ENCODE data around the gene ACVRL1.

Gene ACVRL1

DNA sequence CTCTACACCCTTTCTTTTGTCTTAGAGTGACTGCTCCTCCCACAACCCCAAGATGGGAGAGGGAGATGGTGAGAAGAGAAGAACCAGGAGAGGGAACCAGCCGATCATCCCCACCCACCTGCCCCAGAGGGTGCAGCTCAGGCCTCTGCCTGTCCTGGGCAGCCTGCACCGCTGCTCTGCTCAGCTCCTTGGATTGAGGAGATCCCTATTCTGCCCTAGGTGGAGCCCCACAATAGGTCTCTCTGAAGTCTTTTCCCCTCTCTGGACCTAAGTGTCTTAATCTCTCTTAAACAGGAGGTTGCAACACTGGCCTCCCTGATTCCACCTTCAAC is 17.2 kb upstream of the ACVRL1 start:
- Histone ChIP-seq H3K36me3 (ENCODE audit: control insufficient read depth, insufficient read depth, low read length, severe bottlenecking) (no peaks in the 10 kb centered on the region), H3K4me1 (ENCODE audit: control insufficient read depth, insufficient read depth, low read length) (peaks cover 13% of the 10 kb centered on the region), H3K9me3 (ENCODE audit: control insufficient read depth, low read length) (no peaks in the 10 kb centered on the region), H3K9ac (ENCODE audit: low read length) (no peak overlapping the region), H3K4me3 (ENCODE audit: low read length) (no peak overlapping the region), H3K27me3 (replicated peaks; ENCODE audit: control insufficient read depth, insufficient read depth, low read length) (no peaks in the 10 kb centered on the region)
- no peak for DNase-seq (ENCODE audit: low read depth)

DNA sequence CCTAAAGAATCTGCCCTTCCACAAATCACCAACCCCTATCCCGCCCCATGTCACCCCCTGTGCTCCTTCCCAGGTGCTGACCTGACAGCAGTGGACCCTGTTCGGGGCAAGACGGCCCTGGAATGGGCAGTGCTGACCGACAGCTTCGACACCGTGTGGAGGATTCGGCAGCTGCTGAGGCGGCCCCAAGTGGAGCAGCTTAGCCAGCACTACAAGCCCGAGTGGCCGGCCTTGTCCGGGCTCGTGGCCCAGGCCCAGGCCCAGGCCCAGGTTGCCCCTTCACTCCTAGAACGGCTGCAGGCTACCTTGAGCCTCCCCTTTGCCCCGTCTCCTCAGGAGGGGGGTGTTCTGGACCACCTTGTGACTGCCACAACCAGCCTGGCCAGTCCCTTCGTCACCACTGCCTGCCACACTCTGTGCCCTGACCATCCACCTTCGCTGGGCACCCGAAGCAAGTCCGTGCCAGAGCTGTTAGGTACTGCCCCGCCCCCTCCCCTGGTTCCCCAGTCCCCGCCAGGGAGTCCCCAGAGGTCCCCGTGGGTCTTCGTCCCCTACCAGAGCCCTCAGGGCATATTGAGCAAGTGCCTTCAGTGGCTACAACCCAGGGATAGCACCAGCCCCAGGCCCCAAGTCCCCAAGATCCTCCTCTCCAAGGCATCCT is 16.7 kb upstream of the ACVRL1 start:
- no peak for DNase-seq (ENCODE audit: low read depth)
- no peak overlapping the region for H3K9ac ChIP-seq (ENCODE audit: low read length)
- peaks cover 18% of the 10 kb centered on the region for H3K4me1 ChIP-seq (ENCODE audit: control insufficient read depth, insufficient read depth, low read length)
- no peaks in the 10 kb centered on the region for H3K36me3 ChIP-seq (ENCODE audit: control insufficient read depth, insufficient read depth, low read length, severe bottlenecking)
- no peaks in the 10 kb centered on the region for H3K27me3 ChIP-seq (replicated peaks; ENCODE audit: control insufficient read depth, insufficient read depth, low read length)
- no peaks in the 10 kb centered on the region for H3K9me3 ChIP-seq (ENCODE audit: control insufficient read depth, low read length)
- no peak overlapping the region for H3K4me3 ChIP-seq (ENCODE audit: low read length)

DNA sequence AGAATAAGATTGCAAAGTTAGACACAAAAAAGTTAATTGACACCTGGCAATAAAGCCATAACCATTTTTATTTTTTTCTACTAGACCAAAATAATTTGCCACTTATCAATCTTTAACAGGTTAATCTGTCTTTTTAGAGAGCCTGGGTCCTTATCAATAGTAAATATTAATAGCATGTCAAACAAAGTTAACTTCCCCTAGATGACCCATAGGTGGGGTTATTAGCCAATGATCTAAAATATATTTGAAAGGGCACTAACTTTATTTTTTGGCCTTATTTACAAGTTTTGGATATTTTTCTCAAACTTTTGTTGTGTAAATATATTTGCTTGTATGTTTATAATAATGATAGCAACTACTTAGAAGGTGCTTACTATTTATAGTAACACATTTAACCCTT is 15.5 kb upstream of the ACVRL1 start:
- Histone ChIP-seq H3K36me3 (ENCODE audit: control insufficient read depth, insufficient read depth, low read length, severe bottlenecking) (no peaks in the 10 kb centered on the region), H3K9ac (ENCODE audit: low read length) (peak overlapping the region; percentile 53), H3K9me3 (ENCODE audit: control insufficient read depth, low read length) (no peaks in the 10 kb centered on the region), H3K4me3 (ENCODE audit: low read length) (no peak overlapping the region), H3K4me1 (ENCODE audit: control insufficient read depth, insufficient read depth, low read length) (peaks cover 14% of the 10 kb centered on the region), H3K27me3 (replicated peaks; ENCODE audit: control insufficient read depth, insufficient read depth, low read length) (no peaks in the 10 kb centered on the region)
- peak; percentile 25 for DNase-seq (ENCODE audit: low read depth)

DNA sequence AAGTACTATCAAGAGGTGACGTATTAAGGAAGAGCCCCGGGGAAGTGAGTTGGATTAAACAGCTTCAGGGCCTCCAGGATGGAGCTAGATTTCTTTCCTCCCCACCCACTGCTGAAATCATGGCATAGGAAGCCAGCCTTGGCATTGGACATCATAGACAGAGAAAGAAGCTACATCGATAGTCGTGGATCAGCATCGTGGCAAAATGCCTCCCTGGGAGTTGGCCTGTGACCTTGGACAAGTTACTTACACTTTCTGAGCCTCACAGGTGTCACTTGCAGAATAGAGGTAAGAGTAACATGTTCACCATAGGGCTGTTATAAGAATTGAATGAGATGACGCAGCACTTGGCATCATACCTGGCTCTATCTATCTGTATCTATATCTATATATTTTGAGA is 13.5 kb upstream of the ACVRL1 start:
- no peak for DNase-seq (ENCODE audit: low read depth)
- H3K27me3 ChIP-seq (replicated peaks; ENCODE audit: control insufficient read depth, insufficient read depth, low read length): no peaks in the 10 kb centered on the region
- H3K9ac ChIP-seq (ENCODE audit: low read length): no peak overlapping the region
- H3K4me1 ChIP-seq (ENCODE audit: control insufficient read depth, insufficient read depth, low read length): peaks cover 23% of the 10 kb centered on the region
- H3K4me3 ChIP-seq (ENCODE audit: low read length): no peak overlapping the region
- H3K9me3 ChIP-seq (ENCODE audit: control insufficient read depth, low read length): no peaks in the 10 kb centered on the region
- no peaks in the 10 kb centered on the region for H3K36me3 ChIP-seq (ENCODE audit: control insufficient read depth, insufficient read depth, low read length, severe bottlenecking)

DNA sequence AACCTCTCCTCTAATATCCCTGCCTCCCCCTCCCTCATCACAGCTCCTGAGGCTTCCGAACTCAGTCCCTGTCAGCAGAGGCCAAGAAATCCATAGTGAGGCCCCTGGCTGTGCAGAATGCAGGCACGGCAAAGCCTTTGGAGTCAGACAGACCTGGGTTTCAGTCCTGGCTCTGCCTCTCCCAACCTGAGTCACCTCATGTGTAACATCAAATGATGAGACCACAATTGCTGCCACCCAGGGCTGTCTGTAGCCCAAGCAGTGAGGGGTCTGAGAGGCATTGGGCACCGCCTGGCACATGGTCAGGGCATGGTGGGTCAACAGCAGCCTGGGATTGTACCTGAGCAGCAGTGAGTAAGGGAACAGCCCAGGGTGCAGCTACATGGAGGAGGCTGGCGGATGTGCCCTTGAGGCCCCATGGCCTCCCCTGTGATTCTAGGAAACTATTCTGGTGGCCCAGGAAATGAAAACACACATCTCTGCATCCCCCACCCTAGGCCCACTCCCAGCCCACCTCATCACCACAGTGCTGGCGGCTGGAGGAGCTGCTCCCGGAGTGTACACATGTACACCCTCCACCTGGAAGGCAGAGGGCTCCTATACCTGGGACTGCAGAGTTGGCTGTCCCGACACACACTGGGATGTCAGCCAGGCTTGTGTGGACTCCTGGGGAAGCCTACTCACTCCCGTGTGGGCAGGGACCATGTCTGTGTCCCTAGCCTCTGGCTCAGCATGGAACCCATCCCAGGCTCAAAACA is 11.7 kb upstream of the ACVRL1 start:
- Histone ChIP-seq H3K27me3 (replicated peaks; ENCODE audit: control insufficient read depth, insufficient read depth, low read length) (no peaks in the 10 kb centered on the region), H3K4me1 (ENCODE audit: control insufficient read depth, insufficient read depth, low read length) (peaks cover 23% of the 10 kb centered on the region), H3K9ac (ENCODE audit: low read length) (peak overlapping the region; percentile 68), H3K36me3 (ENCODE audit: control insufficient read depth, insufficient read depth, low read length, severe bottlenecking) (no peaks in the 10 kb centered on the region), H3K9me3 (ENCODE audit: control insufficient read depth, low read length) (no peaks in the 10 kb centered on the region), H3K4me3 (ENCODE audit: low read length) (no peak overlapping the region)
- no peak for DNase-seq (ENCODE audit: low read depth)

DNA sequence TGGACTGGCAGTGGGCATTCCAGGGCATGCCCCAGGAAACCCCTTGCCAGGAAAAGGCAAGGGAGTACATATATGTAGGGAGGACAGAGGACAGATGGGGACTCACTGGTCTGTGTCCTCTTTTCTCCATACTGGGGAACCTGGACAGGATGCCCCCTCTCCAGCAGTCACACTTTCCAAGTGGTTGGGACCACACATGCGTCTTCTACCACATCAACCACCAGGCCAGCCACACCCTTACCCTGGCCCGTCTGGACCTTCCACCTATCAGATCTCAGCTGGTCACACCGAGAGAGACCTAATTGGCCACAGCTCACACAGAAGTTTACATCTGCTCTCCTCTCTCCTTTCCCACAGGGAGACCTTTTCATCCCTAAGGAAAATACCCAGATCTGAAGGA is 11.1 kb upstream of the ACVRL1 start:
- Histone ChIP-seq H3K4me3 (ENCODE audit: low read length) (no peak overlapping the region), H3K9ac (ENCODE audit: low read length) (peak overlapping the region; percentile 1), H3K9me3 (ENCODE audit: control insufficient read depth, low read length) (no peaks in the 10 kb centered on the region), H3K36me3 (ENCODE audit: control insufficient read depth, insufficient read depth, low read length, severe bottlenecking) (no peaks in the 10 kb centered on the region), H3K4me1 (ENCODE audit: control insufficient read depth, insufficient read depth, low read length) (peaks cover 23% of the 10 kb centered on the region), H3K27me3 (replicated peaks; ENCODE audit: control insufficient read depth, insufficient read depth, low read length) (no peaks in the 10 kb centered on the region)
- no peak for DNase-seq (ENCODE audit: low read depth)

DNA sequence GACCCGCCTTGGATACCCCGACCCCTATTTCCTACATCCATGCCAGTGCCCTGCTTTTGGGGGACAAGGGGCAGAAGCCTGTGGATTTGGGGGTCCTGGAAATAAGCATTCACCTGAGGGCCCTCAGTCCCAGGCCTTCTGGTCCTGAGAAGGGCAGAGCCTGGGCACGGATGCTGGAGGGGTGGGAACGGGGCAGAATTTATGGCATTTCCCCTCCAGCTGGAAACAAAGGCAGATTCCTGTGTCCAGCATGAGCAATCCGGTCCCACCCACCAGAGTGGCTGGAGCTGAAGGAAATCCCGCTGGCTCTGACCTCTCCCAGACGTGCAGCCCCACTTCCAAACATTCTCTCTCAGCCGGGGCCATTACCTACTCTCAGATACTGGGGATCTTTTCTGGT is 10.1 kb upstream of the ACVRL1 start:
- no peaks in the 10 kb centered on the region for H3K9me3 ChIP-seq (ENCODE audit: control insufficient read depth, low read length)
- no peaks in the 10 kb centered on the region for H3K27me3 ChIP-seq (replicated peaks; ENCODE audit: control insufficient read depth, insufficient read depth, low read length)
- H3K36me3 ChIP-seq (ENCODE audit: control insufficient read depth, insufficient read depth, low read length, severe bottlenecking): no peaks in the 10 kb centered on the region
- DNase-seq (ENCODE audit: low read depth): no peak
- no peak overlapping the region for H3K4me3 ChIP-seq (ENCODE audit: low read length)
- H3K4me1 ChIP-seq (ENCODE audit: control insufficient read depth, insufficient read depth, low read length): peaks cover 23% of the 10 kb centered on the region
- H3K9ac ChIP-seq (ENCODE audit: low read length): peak overlapping the region; percentile 1

DNA sequence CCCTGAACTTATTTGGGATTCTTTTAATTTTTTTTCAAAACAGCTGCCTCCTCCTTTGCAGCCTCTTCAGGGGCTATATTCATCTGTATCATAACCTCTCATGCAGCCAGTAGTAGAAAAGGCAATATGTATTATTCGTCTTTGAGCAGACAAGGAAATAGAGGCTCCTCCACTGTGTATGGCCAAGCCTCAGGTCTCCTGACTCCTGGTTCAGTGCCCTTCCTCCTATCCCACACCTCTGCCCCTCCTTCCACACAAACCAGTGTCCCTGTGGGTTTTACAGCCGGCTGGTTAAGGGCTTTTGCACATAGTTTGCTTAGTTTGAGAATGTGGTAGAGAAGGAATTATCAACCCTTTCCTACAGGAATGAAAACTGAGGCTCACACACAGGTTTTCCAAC is 8.8 kb upstream of the ACVRL1 start:
- H3K4me1 ChIP-seq (ENCODE audit: control insufficient read depth, insufficient read depth, low read length): peaks cover 23% of the 10 kb centered on the region
- no peak overlapping the region for H3K9ac ChIP-seq (ENCODE audit: low read length)
- no peaks in the 10 kb centered on the region for H3K27me3 ChIP-seq (replicated peaks; ENCODE audit: control insufficient read depth, insufficient read depth, low read length)
- no peaks in the 10 kb centered on the region for H3K36me3 ChIP-seq (ENCODE audit: control insufficient read depth, insufficient read depth, low read length, severe bottlenecking)
- no peak overlapping the region for H3K4me3 ChIP-seq (ENCODE audit: low read length)
- no peaks in the 10 kb centered on the region for H3K9me3 ChIP-seq (ENCODE audit: control insufficient read depth, low read length)
- no peak for DNase-seq (ENCODE audit: low read depth)

DNA sequence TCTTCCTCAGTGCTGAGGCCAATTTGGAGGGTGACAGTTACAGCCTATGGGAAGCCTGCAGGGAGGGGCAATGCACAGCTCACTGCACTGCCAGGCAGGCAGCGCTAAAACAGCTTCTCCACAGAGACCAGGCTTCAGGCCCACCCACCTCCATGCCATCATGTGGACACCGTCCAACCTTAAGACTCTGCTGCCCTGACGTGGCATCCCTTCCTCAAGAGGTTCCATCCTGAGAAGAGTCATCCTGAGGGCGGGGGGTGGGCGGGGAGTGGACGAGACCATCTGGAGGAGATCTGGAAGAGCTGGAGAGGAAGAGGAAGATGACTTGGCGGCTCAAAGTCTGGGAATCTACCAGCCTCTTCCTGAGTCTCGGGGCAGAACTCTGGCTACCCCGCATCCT is 8.4 kb upstream of the ACVRL1 start:
- H3K4me3 ChIP-seq (ENCODE audit: low read length): no peak overlapping the region
- peaks cover 23% of the 10 kb centered on the region for H3K4me1 ChIP-seq (ENCODE audit: control insufficient read depth, insufficient read depth, low read length)
- DNase-seq (ENCODE audit: low read depth): no peak
- no peaks in the 10 kb centered on the region for H3K27me3 ChIP-seq (replicated peaks; ENCODE audit: control insufficient read depth, insufficient read depth, low read length)
- H3K36me3 ChIP-seq (ENCODE audit: control insufficient read depth, insufficient read depth, low read length, severe bottlenecking): no peaks in the 10 kb centered on the region
- H3K9me3 ChIP-seq (ENCODE audit: control insufficient read depth, low read length): no peaks in the 10 kb centered on the region
- H3K9ac ChIP-seq (ENCODE audit: low read length): no peak overlapping the region

DNA sequence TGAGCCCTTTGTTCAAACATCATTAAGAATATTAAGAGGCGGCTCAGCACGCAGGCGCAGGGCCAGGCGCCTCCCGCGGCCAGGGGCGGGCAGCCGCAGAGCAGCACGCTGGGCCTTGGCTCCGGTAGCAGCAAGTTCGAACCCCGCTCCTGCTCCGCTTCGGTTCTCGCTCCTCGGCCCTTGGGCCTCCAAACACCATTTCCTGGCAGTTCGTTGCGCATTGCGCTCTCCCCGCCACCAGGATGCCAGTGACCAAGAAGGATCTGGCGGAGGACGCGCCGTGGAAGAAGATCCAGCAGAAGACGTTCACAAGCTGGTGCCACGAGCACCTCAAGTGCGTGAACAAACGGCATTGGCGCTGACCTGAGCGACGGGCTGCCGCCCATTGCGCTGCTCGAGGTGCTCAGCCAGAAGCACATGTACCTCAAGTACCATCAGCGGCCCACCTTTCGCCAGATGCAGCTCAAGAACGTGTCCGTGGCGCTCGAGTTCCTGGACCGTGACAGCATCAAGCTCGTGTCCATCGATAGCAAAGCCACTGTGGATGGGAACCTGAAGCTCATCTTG is 6.9 kb upstream of the ACVRL1 start:
- Histone ChIP-seq H3K9me3 (ENCODE audit: control insufficient read depth, low read length) (no peaks in the 10 kb centered on the region), H3K4me1 (ENCODE audit: control insufficient read depth, insufficient read depth, low read length) (peaks cover 28% of the 10 kb centered on the region), H3K9ac (ENCODE audit: low read length) (no peak overlapping the region), H3K27me3 (replicated peaks; ENCODE audit: control insufficient read depth, insufficient read depth, low read length) (no peaks in the 10 kb centered on the region), H3K4me3 (ENCODE audit: low read length) (no peak overlapping the region), H3K36me3 (ENCODE audit: control insufficient read depth, insufficient read depth, low read length, severe bottlenecking) (no peaks in the 10 kb centered on the region)
- DNase-seq (ENCODE audit: low read depth): no peak

DNA sequence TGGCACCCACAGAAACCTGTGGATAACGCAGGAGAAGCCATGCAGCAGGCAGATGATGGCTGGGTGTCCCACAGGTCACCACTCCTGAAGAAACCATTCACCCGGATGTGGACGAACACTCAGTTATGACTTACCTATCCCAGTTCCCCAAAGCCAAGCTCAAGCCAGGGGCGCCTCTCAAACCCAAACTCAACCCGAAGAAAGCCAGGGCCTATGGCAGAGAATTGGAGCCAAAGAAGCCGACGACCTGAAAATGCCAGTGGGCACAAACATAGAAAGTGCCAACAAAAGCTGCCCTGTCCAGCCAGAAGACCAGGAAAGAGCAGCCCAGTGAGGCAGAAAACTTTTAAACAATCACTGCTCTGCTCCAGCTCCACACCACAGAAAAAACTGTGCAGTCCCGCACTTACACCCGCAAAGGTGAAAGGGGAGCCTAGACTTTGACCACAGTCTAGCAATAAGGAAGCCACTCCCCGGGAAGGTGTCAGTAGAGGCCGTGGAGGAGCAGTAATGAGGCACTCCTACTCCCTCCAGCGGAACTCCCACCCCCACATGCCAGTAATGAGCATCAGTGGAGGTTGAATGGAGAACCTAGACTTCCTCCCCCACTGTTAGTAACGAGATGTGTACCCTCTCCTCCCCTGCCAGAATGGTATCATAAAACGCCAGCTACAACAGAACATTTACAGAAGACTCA is 6.0 kb upstream of the ACVRL1 start:
- Histone ChIP-seq H3K9ac (ENCODE audit: low read length) (no peak overlapping the region), H3K4me3 (ENCODE audit: low read length) (no peak overlapping the region), H3K27me3 (replicated peaks; ENCODE audit: control insufficient read depth, insufficient read depth, low read length) (no peaks in the 10 kb centered on the region), H3K36me3 (ENCODE audit: control insufficient read depth, insufficient read depth, low read length, severe bottlenecking) (no peaks in the 10 kb centered on the region), H3K9me3 (ENCODE audit: control insufficient read depth, low read length) (no peaks in the 10 kb centered on the region), H3K4me1 (ENCODE audit: control insufficient read depth, insufficient read depth, low read length) (peaks cover 35% of the 10 kb centered on the region)
- no peak for DNase-seq (ENCODE audit: low read depth)
